HAP-1 (cell line): ENCODE data around the gene AMY1B.
"Not testable (repeated sequence)": the region's sequence is repeated elsewhere in the genome, so short reads cannot be mapped to it uniquely, and the experiment has no call there.

Experiments used
- DNase-seq, 2 experiments: peaks; one replicate each; pipeline ENCODE4 v3.0.0-alpha.2; 2016 to 2020; ENCODE audit warnings: low spot score in 2 of 2
- H3K27me3 ChIP-seq: fragments of 250-450 bp; sonication (Bioruptor Pico); 2 replicates; pipeline ENCODE4 v1.5.1; 2020; ENCODE audit warnings: low read depth, mild to moderate bottlenecking, moderate library complexity
- H3K36me3 ChIP-seq: fragments of 250-450 bp; sonication (Bioruptor Pico); replicated peaks from 2 replicates; pipeline ENCODE4 v1.5.1; 2020; ENCODE audit warnings: mild to moderate bottlenecking
- H3K4me1 ChIP-seq: fragments of 250-450 bp; sonication (Bioruptor Pico); 2 replicates; pipeline ENCODE4 v1.5.1; 2020; ENCODE audit warnings: mild to moderate bottlenecking
- H3K4me3 ChIP-seq: fragments of 250-450 bp; sonication (Bioruptor Pico); 2 replicates; pipeline ENCODE4 v1.5.1; 2020; ENCODE audit warnings: mild to moderate bottlenecking, moderate library complexity
- H3K9me3 ChIP-seq: fragments of 250-450 bp; sonication (Bioruptor Pico); 2 replicates; pipeline ENCODE4 v1.5.1; 2020; ENCODE audit warnings: mild to moderate bottlenecking, moderate library complexity
- in situ Hi-C: fragments of 300-500 bp; cut with MboI; formaldehyde crosslinking; loops from 3 replicates; pipeline ENCODE4 v1.14.3; 2020; ENCODE audit warnings: low sequenced_read_pairs, inconsistent platforms, mixed read lengths

The AMY1B gene

DNA sequence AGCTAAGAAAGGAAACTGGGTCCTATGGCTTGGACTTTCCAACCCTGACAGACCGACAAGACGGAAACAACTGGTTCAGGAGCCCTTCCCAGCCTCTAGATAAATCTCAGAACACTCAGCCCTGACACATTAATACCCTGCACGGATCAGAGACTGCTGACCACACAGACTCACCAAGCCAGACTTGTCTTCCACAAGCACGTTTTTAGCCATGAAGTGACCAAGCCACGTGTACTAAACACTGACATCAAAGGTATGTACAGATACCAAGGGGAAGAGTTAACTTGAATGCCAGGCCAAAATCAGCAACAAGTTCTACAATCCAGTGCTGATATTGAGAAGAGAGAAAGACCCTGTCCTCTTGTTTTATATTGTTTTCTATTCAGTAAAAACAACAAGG is at the start of gene AMY1B:
AMY1B (minus strand) TSS at position 101 of the 400 bp plus-strand sequence. CDS start 571 bp downstream, outside the sequence.
- H3K36me3 ChIP-seq, in situ Hi-C loops, H3K4me1 ChIP-seq, H3K9me3 ChIP-seq, H3K27me3 ChIP-seq, DNase-seq, H3K4me3 ChIP-seq: not testable (repeated sequence)

DNA sequence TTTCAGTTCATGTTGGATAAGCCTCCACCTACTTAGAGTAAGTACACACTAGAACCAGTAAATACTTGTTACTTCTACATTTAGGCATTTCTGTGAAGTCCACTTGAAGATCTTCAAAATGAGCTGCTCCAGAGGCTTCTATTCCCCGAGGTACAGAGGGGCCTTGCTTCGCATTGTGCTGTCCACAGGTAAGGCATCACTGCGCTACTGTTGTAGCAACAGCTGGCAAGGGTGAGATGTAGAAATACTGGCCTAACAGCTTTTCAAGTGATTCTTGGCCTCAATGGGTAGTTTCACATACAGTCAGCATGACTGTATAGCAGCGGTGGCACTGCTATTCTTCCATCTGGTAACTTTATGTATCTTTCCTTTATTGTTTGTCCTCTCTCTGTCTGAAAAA is 49.0 kb upstream of the AMY1B start:
- in situ Hi-C loops, H3K9me3 ChIP-seq: not testable (repeated sequence)

DNA sequence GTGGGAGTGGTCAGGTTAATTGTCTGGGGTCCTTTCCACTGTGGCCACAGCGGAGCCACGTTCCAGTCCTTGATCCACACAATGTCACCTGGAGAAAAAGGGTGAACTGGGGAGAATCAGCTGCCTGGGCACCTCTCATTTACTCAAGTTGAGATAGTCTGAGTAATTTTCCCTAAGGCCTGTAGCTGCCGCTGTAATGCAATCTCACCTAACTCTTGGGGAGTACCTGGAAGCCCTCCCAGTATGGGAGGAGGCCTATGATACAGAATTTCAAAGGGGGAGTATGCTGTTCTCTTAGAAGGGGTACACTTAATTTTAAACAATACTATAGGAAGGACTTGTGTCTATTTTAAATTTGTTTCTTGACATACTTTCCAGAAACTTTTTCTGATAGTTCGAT is 48.4 kb upstream of the AMY1B start:
- in situ Hi-C loops, H3K27me3 ChIP-seq, H3K36me3 ChIP-seq, H3K4me3 ChIP-seq, H3K9me3 ChIP-seq, H3K4me1 ChIP-seq, DNase-seq: not testable (repeated sequence)

More for the DNA sequence above, 49.0 kb upstream of the AMY1B start:
- DNase-seq, H3K4me3 ChIP-seq, H3K4me1 ChIP-seq, H3K36me3 ChIP-seq, H3K27me3 ChIP-seq: not testable (repeated sequence)

DNA sequence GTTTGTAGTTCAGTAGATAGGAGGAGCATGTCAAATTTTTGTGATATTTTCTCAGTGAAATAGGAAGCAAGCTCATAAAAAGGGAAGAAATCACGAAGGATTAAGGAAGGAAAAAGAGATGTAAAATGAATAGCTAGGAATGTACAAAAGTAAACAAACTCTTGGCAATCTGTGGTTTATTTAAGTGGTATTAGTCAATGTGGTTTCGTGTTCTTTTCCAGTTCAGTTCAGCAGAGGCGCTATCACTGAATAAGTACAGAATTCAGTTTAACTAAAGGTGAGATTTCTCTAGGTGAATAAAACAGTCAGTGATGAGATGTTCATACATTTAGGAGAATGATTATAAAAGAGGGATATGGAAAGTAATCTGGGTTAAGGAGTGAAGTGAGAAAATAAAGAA is 42.0 kb upstream of the AMY1B start:
- H3K27me3 ChIP-seq, DNase-seq, H3K4me3 ChIP-seq, H3K9me3 ChIP-seq, in situ Hi-C loops, H3K4me1 ChIP-seq, H3K36me3 ChIP-seq: not testable (repeated sequence)

DNA sequence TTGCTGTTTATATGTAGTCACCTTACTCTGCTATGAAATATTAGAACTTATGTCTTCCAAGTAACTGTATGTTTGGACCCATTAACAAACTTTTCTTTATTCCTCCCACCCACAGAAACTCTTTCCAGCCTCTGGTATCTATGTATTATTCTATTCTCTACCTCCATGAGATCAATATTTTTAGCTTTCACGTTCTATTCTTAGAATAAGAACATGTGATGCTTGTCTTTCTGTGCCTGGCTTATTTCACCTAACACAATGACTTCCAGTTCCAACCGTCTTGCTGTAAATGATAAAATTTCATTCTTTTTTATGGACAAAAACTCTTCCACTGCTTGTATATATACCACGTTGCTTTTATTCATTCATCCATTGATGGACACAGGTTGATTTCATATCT is 39.3 kb upstream of the AMY1B start:
- in situ Hi-C loops, DNase-seq: not testable (repeated sequence)

DNA sequence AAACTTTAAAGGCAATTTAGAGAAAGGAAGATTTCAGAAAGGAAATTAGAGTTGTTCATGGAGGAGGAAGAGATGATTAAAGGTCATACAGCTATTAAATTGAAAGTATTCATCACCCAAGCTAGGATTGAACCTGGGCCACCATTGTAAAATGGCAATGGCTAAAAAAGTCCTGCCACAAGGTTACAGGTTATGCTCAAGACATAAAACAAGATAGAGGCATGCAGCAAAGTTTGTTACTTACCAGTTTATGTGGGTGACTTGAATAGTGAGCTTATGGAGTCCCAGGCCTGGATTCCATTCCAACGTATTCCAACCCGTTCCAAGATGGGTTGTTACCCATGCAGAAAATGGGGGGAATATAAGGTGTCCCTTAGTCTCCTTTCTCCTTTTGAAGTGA is 25.5 kb upstream of the AMY1B start:
- H3K4me3 ChIP-seq, H3K36me3 ChIP-seq, in situ Hi-C loops, H3K4me1 ChIP-seq, DNase-seq, H3K27me3 ChIP-seq, H3K9me3 ChIP-seq: not testable (repeated sequence)

More for the DNA sequence above, 39.3 kb upstream of the AMY1B start:
- H3K9me3 ChIP-seq, H3K36me3 ChIP-seq, H3K27me3 ChIP-seq, H3K4me3 ChIP-seq, H3K4me1 ChIP-seq: not testable (repeated sequence)

DNA sequence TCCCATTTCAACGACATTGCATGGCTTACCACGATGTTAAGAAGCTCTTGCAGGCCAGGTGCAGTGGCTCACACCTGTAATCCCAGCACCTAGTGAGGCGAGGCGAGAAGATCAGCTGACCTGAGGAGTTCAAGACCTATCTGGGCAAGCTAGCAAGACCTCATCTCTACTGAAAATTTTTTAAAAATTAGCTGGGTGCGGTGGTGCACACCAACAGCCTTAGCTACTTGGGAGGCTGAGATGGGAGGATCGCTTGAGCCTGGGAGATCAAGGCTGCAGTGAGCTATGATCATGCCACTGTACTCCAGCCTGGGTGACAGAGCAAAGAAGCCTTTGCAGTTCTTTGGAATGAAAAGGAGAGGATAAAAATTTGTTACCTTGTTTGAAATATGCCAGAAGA is 21.4 kb upstream of the AMY1B start:
- in situ Hi-C loops, H3K36me3 ChIP-seq, H3K9me3 ChIP-seq, H3K27me3 ChIP-seq, H3K4me3 ChIP-seq, H3K4me1 ChIP-seq, DNase-seq: not testable (repeated sequence)

DNA sequence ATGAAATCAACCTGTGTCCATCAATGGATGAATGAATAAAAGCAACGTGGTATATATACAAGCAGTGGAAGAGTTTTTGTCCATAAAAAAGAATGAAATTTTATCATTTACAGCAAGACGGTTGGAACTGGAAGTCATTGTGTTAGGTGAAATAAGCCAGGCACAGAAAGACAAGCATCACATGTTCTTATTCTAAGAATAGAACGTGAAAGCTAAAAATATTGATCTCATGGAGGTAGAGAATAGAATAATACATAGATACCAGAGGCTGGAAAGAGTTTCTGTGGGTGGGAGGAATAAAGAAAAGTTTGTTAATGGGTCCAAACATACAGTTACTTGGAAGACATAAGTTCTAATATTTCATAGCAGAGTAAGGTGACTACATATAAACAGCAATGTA is 14.4 kb upstream of the AMY1B start:
- H3K4me1 ChIP-seq, H3K9me3 ChIP-seq, DNase-seq, H3K36me3 ChIP-seq, in situ Hi-C loops, H3K27me3 ChIP-seq, H3K4me3 ChIP-seq: not testable (repeated sequence)

DNA sequence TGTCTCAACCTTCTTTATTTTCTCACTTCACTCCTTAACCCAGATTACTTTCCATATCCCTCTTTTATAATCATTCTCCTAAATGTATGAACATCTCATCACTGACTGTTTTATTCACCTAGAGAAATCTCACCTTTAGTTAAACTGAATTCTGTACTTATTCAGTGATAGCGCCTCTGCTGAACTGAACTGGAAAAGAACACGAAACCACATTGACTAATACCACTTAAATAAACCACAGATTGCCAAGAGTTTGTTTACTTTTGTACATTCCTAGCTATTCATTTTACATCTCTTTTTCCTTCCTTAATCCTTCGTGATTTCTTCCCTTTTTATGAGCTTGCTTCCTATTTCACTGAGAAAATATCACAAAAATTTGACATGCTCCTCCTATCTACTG is 11.7 kb upstream of the AMY1B start:
- in situ Hi-C loops, H3K9me3 ChIP-seq, H3K4me1 ChIP-seq: not testable (repeated sequence)

DNA sequence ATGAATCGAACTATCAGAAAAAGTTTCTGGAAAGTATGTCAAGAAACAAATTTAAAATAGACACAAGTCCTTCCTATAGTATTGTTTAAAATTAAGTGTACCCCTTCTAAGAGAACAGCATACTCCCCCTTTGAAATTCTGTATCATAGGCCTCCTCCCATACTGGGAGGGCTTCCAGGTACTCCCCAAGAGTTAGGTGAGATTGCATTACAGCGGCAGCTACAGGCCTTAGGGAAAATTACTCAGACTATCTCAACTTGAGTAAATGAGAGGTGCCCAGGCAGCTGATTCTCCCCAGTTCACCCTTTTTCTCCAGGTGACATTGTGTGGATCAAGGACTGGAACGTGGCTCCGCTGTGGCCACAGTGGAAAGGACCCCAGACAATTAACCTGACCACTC is 5.2 kb upstream of the AMY1B start:
- in situ Hi-C loops, H3K27me3 ChIP-seq, H3K4me3 ChIP-seq, H3K36me3 ChIP-seq, DNase-seq, H3K9me3 ChIP-seq, H3K4me1 ChIP-seq: not testable (repeated sequence)

More for the DNA sequence above, 11.7 kb upstream of the AMY1B start:
- H3K36me3 ChIP-seq, H3K27me3 ChIP-seq, DNase-seq, H3K4me3 ChIP-seq: not testable (repeated sequence)

DNA sequence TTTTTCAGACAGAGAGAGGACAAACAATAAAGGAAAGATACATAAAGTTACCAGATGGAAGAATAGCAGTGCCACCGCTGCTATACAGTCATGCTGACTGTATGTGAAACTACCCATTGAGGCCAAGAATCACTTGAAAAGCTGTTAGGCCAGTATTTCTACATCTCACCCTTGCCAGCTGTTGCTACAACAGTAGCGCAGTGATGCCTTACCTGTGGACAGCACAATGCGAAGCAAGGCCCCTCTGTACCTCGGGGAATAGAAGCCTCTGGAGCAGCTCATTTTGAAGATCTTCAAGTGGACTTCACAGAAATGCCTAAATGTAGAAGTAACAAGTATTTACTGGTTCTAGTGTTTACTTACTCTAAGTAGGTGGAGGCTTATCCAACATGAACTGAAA is 4.7 kb upstream of the AMY1B start:
- H3K27me3 ChIP-seq, in situ Hi-C loops, H3K4me1 ChIP-seq, DNase-seq, H3K4me3 ChIP-seq, H3K9me3 ChIP-seq, H3K36me3 ChIP-seq: not testable (repeated sequence)

DNA sequence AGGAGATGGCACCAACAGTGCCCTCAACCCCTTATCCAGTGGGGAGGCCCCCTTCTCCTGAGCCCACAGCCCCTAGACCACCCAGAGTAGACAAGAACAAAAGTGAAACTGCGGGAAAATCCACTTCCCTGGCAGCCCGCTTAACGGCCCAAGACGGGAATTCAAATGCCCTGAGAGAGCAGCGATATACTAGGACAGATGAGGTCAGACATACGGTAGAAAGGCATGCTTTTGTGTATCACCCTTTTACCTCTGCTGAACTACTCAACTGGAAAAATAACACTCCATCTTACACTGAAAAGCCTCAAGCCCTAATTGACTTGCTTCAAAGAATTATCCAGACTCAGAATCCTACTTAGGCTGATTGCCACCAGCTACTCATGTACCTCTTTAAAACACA is 1.4 kb upstream of the AMY1B start:
- H3K4me3 ChIP-seq, H3K4me1 ChIP-seq, in situ Hi-C loops, H3K9me3 ChIP-seq, DNase-seq, H3K27me3 ChIP-seq, H3K36me3 ChIP-seq: not testable (repeated sequence)

DNA sequence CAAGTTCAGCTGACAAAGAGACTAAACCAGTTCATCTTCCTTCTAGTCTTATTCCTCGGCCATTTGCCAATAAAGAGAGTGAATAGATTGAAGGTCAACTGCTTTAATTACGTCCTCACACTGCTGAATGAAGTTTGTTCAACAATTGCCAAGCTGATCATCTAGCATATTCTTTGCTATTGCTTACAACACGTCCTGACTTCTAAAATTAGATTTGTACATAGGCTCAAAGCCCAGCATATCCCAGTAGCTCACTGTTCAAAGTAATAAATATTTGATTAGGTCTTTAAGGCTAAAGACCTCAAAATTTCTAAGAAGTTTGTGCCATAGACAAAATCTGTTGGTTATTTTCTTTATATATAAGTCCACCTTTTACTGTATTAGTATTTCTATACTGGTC is 19.7 kb downstream of the AMY1B start:
- in situ Hi-C loops, H3K27me3 ChIP-seq, H3K4me3 ChIP-seq, H3K36me3 ChIP-seq, DNase-seq, H3K9me3 ChIP-seq, H3K4me1 ChIP-seq: not testable (repeated sequence)

DNA sequence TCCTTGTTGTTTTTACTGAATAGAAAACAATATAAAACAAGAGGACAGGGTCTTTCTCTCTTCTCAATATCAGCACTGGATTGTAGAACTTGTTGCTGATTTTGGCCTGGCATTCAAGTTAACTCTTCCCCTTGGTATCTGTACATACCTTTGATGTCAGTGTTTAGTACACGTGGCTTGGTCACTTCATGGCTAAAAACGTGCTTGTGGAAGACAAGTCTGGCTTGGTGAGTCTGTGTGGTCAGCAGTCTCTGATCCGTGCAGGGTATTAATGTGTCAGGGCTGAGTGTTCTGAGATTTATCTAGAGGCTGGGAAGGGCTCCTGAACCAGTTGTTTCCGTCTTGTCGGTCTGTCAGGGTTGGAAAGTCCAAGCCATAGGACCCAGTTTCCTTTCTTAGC is 40.5 kb downstream of the AMY1B start, which contains the start of gene AMY1A:
AMY1A (plus strand) TSS at position 301 of the 400 bp plus-strand sequence. CDS start 571 bp downstream, outside the sequence.
- DNase-seq, H3K27me3 ChIP-seq, H3K4me1 ChIP-seq, H3K4me3 ChIP-seq, in situ Hi-C loops, H3K9me3 ChIP-seq, H3K36me3 ChIP-seq: not testable (repeated sequence)

DNA sequence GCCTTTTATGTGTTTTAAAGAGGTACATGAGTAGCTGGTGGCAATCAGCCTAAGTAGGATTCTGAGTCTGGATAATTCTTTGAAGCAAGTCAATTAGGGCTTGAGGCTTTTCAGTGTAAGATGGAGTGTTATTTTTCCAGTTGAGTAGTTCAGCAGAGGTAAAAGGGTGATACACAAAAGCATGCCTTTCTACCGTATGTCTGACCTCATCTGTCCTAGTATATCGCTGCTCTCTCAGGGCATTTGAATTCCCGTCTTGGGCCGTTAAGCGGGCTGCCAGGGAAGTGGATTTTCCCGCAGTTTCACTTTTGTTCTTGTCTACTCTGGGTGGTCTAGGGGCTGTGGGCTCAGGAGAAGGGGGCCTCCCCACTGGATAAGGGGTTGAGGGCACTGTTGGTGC is 41.9 kb downstream of the AMY1B start:
- H3K4me1 ChIP-seq = not testable (repeated sequence)

More for the DNA sequence above, 41.9 kb downstream of the AMY1B start:
- H3K4me3 ChIP-seq, in situ Hi-C loops, H3K36me3 ChIP-seq, DNase-seq, H3K27me3 ChIP-seq, H3K9me3 ChIP-seq: not testable (repeated sequence)
